HEK293 (cell line): ENCODE data around the gene C19orf25.

Experiments used
- ELK4 ChIP-seq: IDR thresholded peaks from 2 replicates; pipeline ENCODE4 v1.6.1; 2011; ENCODE audit warnings: mild to moderate bottlenecking, low read depth, low read length, borderline replicate concordance
- MEIS1 ChIP-seq: sonication (generic); formaldehyde crosslinking; IDR thresholded peaks from 2 replicates; pipeline ENCODE4 v1.8.1; 2022; ENCODE audit warnings: missing genetic modification reagents, mild to moderate bottlenecking, borderline replicate concordance
- MZF1 ChIP-seq: fragments of 450-650 bp; formaldehyde crosslinking; IDR thresholded peaks from 2 replicates; pipeline ENCODE4 v1.5.1; 2017; ENCODE audit warnings: missing biosample characterization, missing genetic modification characterization, borderline replicate concordance
- WT1 ChIP-seq: fragments of 450-650 bp; formaldehyde crosslinking; IDR thresholded peaks from 2 replicates; pipeline ENCODE4 v1.5.1; 2016; ENCODE audit warnings: missing biosample characterization, missing genetic modification characterization
- ZFP69B ChIP-seq: fragments of 450-650 bp; formaldehyde crosslinking; IDR thresholded peaks from 2 replicates; pipeline ENCODE4 v1.5.1; 2016; ENCODE audit warnings: missing biosample characterization, missing genetic modification characterization
- ZNF10 ChIP-seq: fragments of 450-650 bp; formaldehyde crosslinking; IDR thresholded peaks from 2 replicates; pipeline ENCODE4 v1.5.1; 2017; ENCODE audit warnings: missing biosample characterization, missing genetic modification characterization
- ZNF140 ChIP-seq: fragments of 450-650 bp; formaldehyde crosslinking; IDR thresholded peaks from 2 replicates; pipeline ENCODE4 v1.5.1; 2016; ENCODE audit warnings: missing biosample characterization, missing genetic modification characterization
- ZNF157 ChIP-seq: fragments of 450-650 bp; formaldehyde crosslinking; IDR thresholded peaks from 2 replicates; pipeline ENCODE4 v1.5.1; 2016; ENCODE audit warnings: missing biosample characterization, missing genetic modification characterization
- ZNF16 ChIP-seq: fragments of 450-650 bp; formaldehyde crosslinking; IDR thresholded peaks from 2 replicates; pipeline ENCODE4 v1.5.1; 2016; ENCODE audit warnings: low read depth, missing biosample characterization, missing genetic modification characterization
- ZNF169 ChIP-seq: fragments of 450-650 bp; formaldehyde crosslinking; IDR thresholded peaks from 2 replicates; pipeline ENCODE4 v1.5.1; 2016; ENCODE audit warnings: missing biosample characterization, missing genetic modification characterization
- ZNF211 ChIP-seq: fragments of 450-650 bp; formaldehyde crosslinking; IDR thresholded peaks from 2 replicates; pipeline ENCODE4 v1.5.1; 2016; ENCODE audit warnings: low read depth, missing biosample characterization, missing genetic modification characterization
- ZNF24 ChIP-seq: fragments of 450-650 bp; formaldehyde crosslinking; IDR thresholded peaks from 2 replicates; pipeline ENCODE4 v1.5.1; 2016; ENCODE audit warnings: missing biosample characterization, missing genetic modification characterization
- ZNF26 ChIP-seq: fragments of 450-650 bp; formaldehyde crosslinking; IDR thresholded peaks from 2 replicates; pipeline ENCODE4 v1.5.1; 2016; ENCODE audit warnings: missing biosample characterization, missing genetic modification characterization
- ZNF292 ChIP-seq: fragments of 450-650 bp; formaldehyde crosslinking; IDR thresholded peaks from 2 replicates; pipeline ENCODE4 v1.5.1; 2016; ENCODE audit warnings: low read depth, missing biosample characterization, missing genetic modification characterization, borderline replicate concordance
- ZNF311 ChIP-seq: fragments of 450-650 bp; formaldehyde crosslinking; IDR thresholded peaks from 2 replicates; pipeline ENCODE4 v1.5.1; 2017; ENCODE audit warnings: missing biosample characterization, missing genetic modification characterization, borderline replicate concordance
- ZNF341 ChIP-seq: fragments of 450-650 bp; formaldehyde crosslinking; IDR thresholded peaks from 2 replicates; pipeline ENCODE4; 2016; ENCODE audit warnings: low read depth, missing biosample characterization, missing genetic modification characterization
- ZNF404 ChIP-seq: fragments of 450-650 bp; formaldehyde crosslinking; IDR thresholded peaks from 2 replicates; pipeline ENCODE4 v1.5.1; 2017; ENCODE audit warnings: missing biosample characterization, missing genetic modification characterization
- ZNF510 ChIP-seq: fragments of 450-650 bp; formaldehyde crosslinking; IDR thresholded peaks from 2 replicates; pipeline ENCODE4 v1.5.1; 2018; ENCODE audit warnings: mild to moderate bottlenecking, missing genetic modification characterization, missing biosample characterization; ENCODE audit not compliant: insufficient replicate concordance
- ZNF548 ChIP-seq: fragments of 450-650 bp; formaldehyde crosslinking; IDR thresholded peaks from 2 replicates; pipeline ENCODE4 v1.5.1; 2016; ENCODE audit warnings: missing biosample characterization, missing genetic modification characterization
- ZNF558 ChIP-seq: fragments of 450-650 bp; formaldehyde crosslinking; IDR thresholded peaks from 2 replicates; pipeline ENCODE4 v1.5.1; 2016; ENCODE audit warnings: missing biosample characterization, missing genetic modification characterization
- ZNF585B ChIP-seq: fragments of 450-650 bp; formaldehyde crosslinking; IDR thresholded peaks from 2 replicates; pipeline ENCODE4 v1.5.1; 2016; ENCODE audit warnings: missing biosample characterization, missing genetic modification characterization
- ZNF596 ChIP-seq: fragments of 450-650 bp; IDR thresholded peaks from 2 replicates; pipeline ENCODE4 v1.5.0; 2018; ENCODE audit warnings: missing biosample characterization, mild to moderate bottlenecking, missing genetic modification characterization, moderate library complexity
- ZNF600 ChIP-seq: fragments of 450-650 bp; formaldehyde crosslinking; IDR thresholded peaks from 2 replicates; pipeline ENCODE4 v1.5.1; 2016; ENCODE audit warnings: missing biosample characterization, missing genetic modification characterization
- ZNF610 ChIP-seq: fragments of 450-650 bp; formaldehyde crosslinking; IDR thresholded peaks from 2 replicates; pipeline ENCODE4 v1.5.1; 2016; ENCODE audit warnings: missing biosample characterization, missing genetic modification characterization, borderline replicate concordance
- ZNF623 ChIP-seq: fragments of 450-650 bp; formaldehyde crosslinking; IDR thresholded peaks from 2 replicates; pipeline ENCODE4 v1.5.1; 2016; ENCODE audit warnings: missing biosample characterization, missing genetic modification characterization
- ZNF660 ChIP-seq: fragments of 450-650 bp; IDR thresholded peaks from 2 replicates; pipeline ENCODE4 v1.5.1; 2018; ENCODE audit warnings: missing biosample characterization, mild to moderate bottlenecking, missing genetic modification characterization
- ZNF664 ChIP-seq: fragments of 450-650 bp; formaldehyde crosslinking; IDR thresholded peaks from 2 replicates; pipeline ENCODE4 v1.5.1; 2016; ENCODE audit warnings: missing biosample characterization, missing genetic modification characterization
- ZNF670 ChIP-seq: fragments of 450-650 bp; formaldehyde crosslinking; IDR thresholded peaks from 2 replicates; pipeline ENCODE4 v1.5.1; 2016; ENCODE audit warnings: missing biosample characterization, missing genetic modification characterization, low read depth
- ZNF692 ChIP-seq: fragments of 450-650 bp; formaldehyde crosslinking; IDR thresholded peaks from 2 replicates; pipeline ENCODE4 v1.5.1; 2016; ENCODE audit warnings: missing biosample characterization, missing genetic modification characterization
- ZNF776 ChIP-seq: fragments of 450-650 bp; formaldehyde crosslinking; IDR thresholded peaks from 2 replicates; pipeline ENCODE4 v1.5.0; 2017; ENCODE audit warnings: missing biosample characterization, missing genetic modification characterization, borderline replicate concordance
- ZNF830 ChIP-seq: fragments of 450-650 bp; IDR thresholded peaks from 2 replicates; pipeline ENCODE4 v1.5.0; 2018; ENCODE audit warnings: missing biosample characterization, missing genetic modification characterization, low read depth, mild to moderate bottlenecking, moderate library complexity
- ZNF843 ChIP-seq: fragments of 450-650 bp; formaldehyde crosslinking; IDR thresholded peaks from 2 replicates; pipeline ENCODE4 v1.5.1; 2016; ENCODE audit warnings: missing biosample characterization, missing genetic modification characterization
- TF ChIP-seq, protein P1 (sequence below): fragments of 450-650 bp; formaldehyde crosslinking; IDR thresholded peaks from 2 replicates; pipeline ENCODE4 v1.5.1; 2017; ENCODE audit warnings: missing biosample characterization, mild to moderate bottlenecking, missing genetic modification characterization, moderate library complexity
- TF ChIP-seq, protein P2 (sequence below): fragments of 450-650 bp; formaldehyde crosslinking; IDR thresholded peaks from 2 replicates; pipeline ENCODE4 v1.5.1; 2016; ENCODE audit warnings: missing biosample characterization, missing genetic modification characterization, low read depth

C19orf25 gene

DNA sequence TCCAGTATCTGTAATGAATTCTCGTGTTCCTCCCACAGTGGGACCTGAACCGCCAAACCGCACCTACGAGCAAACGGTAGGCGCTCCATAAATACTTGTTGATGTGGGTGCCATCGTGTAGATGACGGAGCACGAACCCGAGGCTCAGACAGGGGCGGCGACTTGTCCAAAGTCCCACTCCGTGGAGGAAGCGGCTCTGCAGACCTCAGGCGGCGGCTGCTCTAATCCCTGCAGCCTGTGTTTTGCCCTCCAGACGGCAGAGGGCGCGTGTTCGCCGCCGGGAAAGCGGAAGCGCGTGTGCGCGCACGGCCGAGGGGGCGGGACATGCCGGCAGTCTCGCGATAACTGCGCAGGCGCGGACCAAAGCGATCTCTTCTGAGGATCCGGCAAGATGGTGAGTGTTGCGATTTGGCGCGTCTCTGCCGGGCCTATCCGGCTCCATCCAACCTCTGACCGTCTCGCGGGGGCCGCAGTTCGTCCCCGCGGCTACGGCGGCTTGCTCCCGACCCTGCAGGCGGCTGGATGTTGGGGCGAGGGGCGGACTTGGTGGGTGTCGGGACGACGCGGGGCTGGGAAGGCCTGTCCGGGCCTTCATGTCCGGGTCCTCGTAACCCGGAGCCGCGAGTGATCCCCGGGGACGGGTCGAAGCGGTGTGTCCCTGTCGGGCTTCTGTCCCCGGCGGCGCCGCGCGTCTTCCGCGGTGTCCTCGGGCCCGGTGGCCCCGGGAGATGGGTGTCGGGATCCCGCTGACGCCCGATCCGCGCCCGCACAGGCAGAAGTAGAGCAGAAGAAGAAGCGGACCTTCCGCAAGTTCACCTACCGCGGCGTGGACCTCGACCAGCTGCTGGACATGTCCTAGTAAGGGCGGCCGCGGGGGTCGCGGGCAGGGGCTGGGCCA, 40.7 kb downstream of the C19orf25 start, which contains the start of gene RPS15 (continued):
- TF ChIP-seq ZNF610 (tag by site-specific recombination) (peak; percentile 81), ZNF404 (tag by site-specific recombination) (no peak), ZNF548 (tag by site-specific recombination) (no peak), ZNF311 (tag by site-specific recombination) (no peak), ZNF157 (tag by site-specific recombination) (no peak), ZNF10 (tag by site-specific recombination) (no peak), ZNF692 (tag by site-specific recombination) (peak; percentile 78), ZNF26 (tag by site-specific recombination) (no peak), ZNF558 (tag by site-specific recombination) (no peak; the same call in 1 of the 2 replicates), ZNF596 (tag by site-specific recombination) (no peak), ZNF670 (tag by site-specific recombination) (no peak), ZNF830 (tag by site-specific recombination) (no peak), ZNF341 (tag by site-specific recombination) (peak; percentile 58), ZNF24 (tag by site-specific recombination) (peak; percentile 88), ZNF664 (0 out of 2 replicates have a peak, but pooled peaks have one; percentile 52), WT1 (tag by site-specific recombination) (peak; percentile 62; the same call in 1 of the 2 replicates), ZNF510 (no peak), ZNF140 (no peak), MZF1 (tag by site-specific recombination) (no peak; the same call in 1 of the 2 replicates), ZNF776 (tag by site-specific recombination) (no peak), ZNF211 (no peak), ELK4 (no peak), ZNF169 (tag by site-specific recombination) (no peak; the same call in 1 of the 2 replicates), MEIS1 (CRISPR knock-in tag) (no peak), ZNF660 (tag by site-specific recombination) (peak; percentile 92), ZNF16 (tag by site-specific recombination) (0 out of 2 replicates have a peak, but pooled peaks have one; percentile 16), ZNF843 (peak; percentile 85), ZNF600 (tag by site-specific recombination) (peak; percentile 93), ZNF292 (tag by site-specific recombination) (no peak), ZNF623 (tag by site-specific recombination) (peak; percentile 37), ZNF585B (tag by site-specific recombination) (no peak), ZFP69B (tag by site-specific recombination) (peak; percentile 81; the same call in 1 of the 2 replicates)
- TF ChIP-seq, protein P1, sequence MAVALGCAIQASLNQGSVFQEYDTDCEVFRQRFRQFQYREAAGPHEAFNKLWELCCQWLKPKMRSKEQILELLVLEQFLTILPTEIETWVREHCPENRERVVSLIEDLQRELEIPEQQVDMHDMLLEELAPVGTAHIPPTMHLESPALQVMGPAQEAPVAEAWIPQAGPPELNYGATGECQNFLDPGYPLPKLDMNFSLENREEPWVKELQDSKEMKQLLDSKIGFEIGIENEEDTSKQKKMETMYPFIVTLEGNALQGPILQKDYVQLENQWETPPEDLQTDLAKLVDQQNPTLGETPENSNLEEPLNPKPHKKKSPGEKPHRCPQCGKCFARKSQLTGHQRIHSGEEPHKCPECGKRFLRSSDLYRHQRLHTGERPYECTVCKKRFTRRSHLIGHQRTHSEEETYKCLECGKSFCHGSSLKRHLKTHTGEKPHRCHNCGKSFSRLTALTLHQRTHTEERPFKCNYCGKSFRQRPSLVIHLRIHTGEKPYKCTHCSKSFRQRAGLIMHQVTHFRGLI (tag by site-specific recombination): no peak
- TF ChIP-seq, protein P2, sequence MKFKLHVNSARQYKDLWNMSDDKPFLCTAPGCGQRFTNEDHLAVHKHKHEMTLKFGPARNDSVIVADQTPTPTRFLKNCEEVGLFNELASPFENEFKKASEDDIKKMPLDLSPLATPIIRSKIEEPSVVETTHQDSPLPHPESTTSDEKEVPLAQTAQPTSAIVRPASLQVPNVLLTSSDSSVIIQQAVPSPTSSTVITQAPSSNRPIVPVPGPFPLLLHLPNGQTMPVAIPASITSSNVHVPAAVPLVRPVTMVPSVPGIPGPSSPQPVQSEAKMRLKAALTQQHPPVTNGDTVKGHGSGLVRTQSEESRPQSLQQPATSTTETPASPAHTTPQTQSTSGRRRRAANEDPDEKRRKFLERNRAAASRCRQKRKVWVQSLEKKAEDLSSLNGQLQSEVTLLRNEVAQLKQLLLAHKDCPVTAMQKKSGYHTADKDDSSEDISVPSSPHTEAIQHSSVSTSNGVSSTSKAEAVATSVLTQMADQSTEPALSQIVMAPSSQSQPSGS (tag by site-specific recombination): no peak
